ENCODE data around the gene SSX2IP. TPM values are rescaled to one million over a fixed set of nuclear protein-coding genes. Genes with fewer than 3 reads are reported as not detected.
A peak's percentile ranks its signal among the peaks of the same experiment; 100 is the strongest.

The SSX2IP gene, protein sequence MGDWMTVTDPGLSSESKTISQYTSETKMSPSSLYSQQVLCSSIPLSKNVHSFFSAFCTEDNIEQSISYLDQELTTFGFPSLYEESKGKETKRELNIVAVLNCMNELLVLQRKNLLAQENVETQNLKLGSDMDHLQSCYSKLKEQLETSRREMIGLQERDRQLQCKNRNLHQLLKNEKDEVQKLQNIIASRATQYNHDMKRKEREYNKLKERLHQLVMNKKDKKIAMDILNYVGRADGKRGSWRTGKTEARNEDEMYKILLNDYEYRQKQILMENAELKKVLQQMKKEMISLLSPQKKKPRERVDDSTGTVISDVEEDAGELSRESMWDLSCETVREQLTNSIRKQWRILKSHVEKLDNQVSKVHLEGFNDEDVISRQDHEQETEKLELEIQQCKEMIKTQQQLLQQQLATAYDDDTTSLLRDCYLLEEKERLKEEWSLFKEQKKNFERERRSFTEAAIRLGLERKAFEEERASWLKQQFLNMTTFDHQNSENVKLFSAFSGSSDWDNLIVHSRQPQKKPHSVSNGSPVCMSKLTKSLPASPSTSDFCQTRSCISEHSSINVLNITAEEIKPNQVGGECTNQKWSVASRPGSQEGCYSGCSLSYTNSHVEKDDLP
- total RNA-seq = 10 to 100 TPM; 16.6 to 21.8 TPM
- 18.8 TPM for polyA plus RNA-seq (2013, experiment 1 of 2)
- polyA plus RNA-seq (2013, experiment 2 of 2) = 19.6 TPM
- long read RNA-seq, experiment 1, partial matches to known transcripts = 2 of 9 reads
- long read RNA-seq, experiment 1, other reads (novel, unspliced or antisense) = 7 of 9 reads
- long read RNA-seq, experiment 2, full-length matches to known transcripts = 31 of 72 reads
- long read RNA-seq, experiment 2, partial matches to known transcripts = 3 of 72 reads
- long read RNA-seq, experiment 2, other reads (novel, unspliced or antisense) = 38 of 72 reads
- long read RNA-seq, experiment 3, full-length matches to known transcripts = 23 of 43 reads
- long read RNA-seq, experiment 3, partial matches to known transcripts = 0 of 43 reads
- long read RNA-seq, experiment 3, other reads (novel, unspliced or antisense) = 20 of 43 reads
- long read RNA-seq, experiment 4, partial matches to known transcripts = 0 of 2 reads
- long read RNA-seq, experiment 4, other reads (novel, unspliced or antisense) = 2 of 2 reads

DNA sequence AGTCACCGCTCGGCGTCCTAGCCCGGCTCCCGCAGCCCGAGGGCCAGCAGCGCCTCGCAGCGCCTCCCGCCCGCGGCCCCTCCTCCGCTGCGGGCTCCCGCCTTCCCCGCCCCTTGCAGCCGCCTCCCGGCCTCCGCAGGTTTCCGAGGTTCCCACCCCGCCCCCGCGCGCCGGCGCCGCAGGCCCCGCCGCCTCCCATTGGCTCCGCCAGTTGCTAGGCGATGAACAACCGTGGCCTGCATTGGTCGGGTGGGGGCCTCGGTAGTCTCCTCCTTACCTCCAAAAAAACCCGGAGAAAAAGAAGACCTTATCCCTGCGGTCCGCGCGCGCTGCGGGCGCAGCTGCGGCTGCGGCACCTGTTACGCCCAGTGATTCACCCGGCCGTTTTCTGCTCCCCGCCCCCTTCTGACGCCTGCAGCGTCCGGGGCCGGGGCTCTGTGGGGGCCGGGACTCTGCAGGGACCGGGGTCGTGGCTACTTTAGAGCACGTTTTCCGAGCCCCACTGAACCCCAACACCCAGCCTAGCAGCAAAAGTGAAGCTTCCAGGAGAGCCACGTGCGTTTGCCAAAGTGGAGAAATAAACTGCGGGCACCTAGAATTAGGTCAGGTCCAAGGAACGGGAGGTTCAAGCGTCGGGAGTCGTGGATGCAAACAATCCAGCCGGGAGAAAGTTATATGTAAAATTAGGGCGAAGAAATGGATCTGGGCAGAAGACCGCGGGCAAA lies at the start of gene SSX2IP:
Gene SSX2IP, minus strand, starts transcription at position 65 of the 725 bp plus-strand sequence. CDS start 19,242 bp downstream, outside the sequence.
- peaks cover 35% of the 10 kb centered on the region for H3K4me1 Mint-ChIP-seq
- peak within 1 kb of the TSS; percentile 63 for H3K4me3 Mint-ChIP-seq
- peak within 1 kb of the TSS; percentile 77 for H3K27ac Mint-ChIP-seq
- Histone ChIP-seq H3K4me1 (ENCODE audit: control insufficient read depth, insufficient read depth, low read length) (peaks cover 2% of the 10 kb centered on the region), H3K36me3 (ENCODE audit: control insufficient read depth, insufficient read depth, low read length) (no peaks in the 10 kb centered on the region), H3K9ac (ENCODE audit: extremely low read depth, low read length, poor library complexity, severe bottlenecking) (peak within 1 kb of the TSS; percentile 68), H3K27me3 (ENCODE audit: control insufficient read depth, insufficient read depth, low read length, poor library complexity, severe bottlenecking) (peaks cover 16% of the 10 kb centered on the region), H3K9me3 (ENCODE audit: control insufficient read depth, low read length) (no peaks in the 10 kb centered on the region), H3K27ac (ENCODE audit: low read depth, low read length) (peak within 1 kb of the TSS; percentile 85), H3K4me3 (ENCODE audit: low read length) (peak within 1 kb of the TSS; percentile 91)
- DNase-seq = peak; percentile 99
- no peaks in the 10 kb centered on the region for H3K36me3 Mint-ChIP-seq (ENCODE audit: low read depth)
- peaks cover 35% of the 10 kb centered on the region for H3K27me3 Mint-ChIP-seq (ENCODE audit: insufficient read depth)
- no peaks in the 10 kb centered on the region for H3K9me3 Mint-ChIP-seq
- TF ChIP-seq, protein P1, sequence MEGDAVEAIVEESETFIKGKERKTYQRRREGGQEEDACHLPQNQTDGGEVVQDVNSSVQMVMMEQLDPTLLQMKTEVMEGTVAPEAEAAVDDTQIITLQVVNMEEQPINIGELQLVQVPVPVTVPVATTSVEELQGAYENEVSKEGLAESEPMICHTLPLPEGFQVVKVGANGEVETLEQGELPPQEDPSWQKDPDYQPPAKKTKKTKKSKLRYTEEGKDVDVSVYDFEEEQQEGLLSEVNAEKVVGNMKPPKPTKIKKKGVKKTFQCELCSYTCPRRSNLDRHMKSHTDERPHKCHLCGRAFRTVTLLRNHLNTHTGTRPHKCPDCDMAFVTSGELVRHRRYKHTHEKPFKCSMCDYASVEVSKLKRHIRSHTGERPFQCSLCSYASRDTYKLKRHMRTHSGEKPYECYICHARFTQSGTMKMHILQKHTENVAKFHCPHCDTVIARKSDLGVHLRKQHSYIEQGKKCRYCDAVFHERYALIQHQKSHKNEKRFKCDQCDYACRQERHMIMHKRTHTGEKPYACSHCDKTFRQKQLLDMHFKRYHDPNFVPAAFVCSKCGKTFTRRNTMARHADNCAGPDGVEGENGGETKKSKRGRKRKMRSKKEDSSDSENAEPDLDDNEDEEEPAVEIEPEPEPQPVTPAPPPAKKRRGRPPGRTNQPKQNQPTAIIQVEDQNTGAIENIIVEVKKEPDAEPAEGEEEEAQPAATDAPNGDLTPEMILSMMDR (conservative IDR thresholded peaks at IDR 0.05) = no peak
- WGBS, 2 experiments (ENCODE audit: insufficient coverage in 1 of 2, insufficient read length in 1 of 2) = 0 to 1% methylated on average over 13 to 68 of the region's 68 CpGs

DNA sequence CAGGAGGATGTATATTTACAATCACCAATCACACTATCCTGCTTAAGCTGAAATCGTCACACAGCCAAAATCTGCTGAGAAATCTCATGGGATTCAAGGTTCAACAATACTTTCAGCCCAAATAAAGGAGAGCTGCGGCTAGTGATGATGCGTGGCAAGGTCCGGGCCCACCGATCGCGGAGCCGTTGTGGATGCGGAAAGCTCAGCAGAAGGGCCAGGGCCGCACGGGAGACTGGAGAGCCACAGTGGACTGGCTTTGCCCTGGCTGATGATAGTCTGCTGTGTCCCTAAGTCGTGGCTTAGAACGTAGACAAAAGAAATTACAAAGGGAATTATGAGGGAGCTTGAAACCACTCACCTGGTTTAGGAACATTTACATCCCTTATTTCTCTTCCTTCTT lies 48.0 kb upstream of the SSX2IP start:
- WGBS, 2 experiments (ENCODE audit: insufficient coverage in 1 of 2, insufficient read length in 1 of 2) = 93 to 96% methylated on average over 11 to 13 of the region's 13 CpGs
- peaks cover 13% of the 10 kb centered on the region for H3K4me1 ChIP-seq (ENCODE audit: control insufficient read depth, insufficient read depth, low read length)
- H3K27ac ChIP-seq (ENCODE audit: low read depth, low read length) = no peak overlapping the region
- DNase-seq = no peak
- no peak overlapping the region for H3K27ac Mint-ChIP-seq
- no peak overlapping the region for H3K4me3 Mint-ChIP-seq
- H3K27me3 Mint-ChIP-seq (ENCODE audit: insufficient read depth) = peaks cover 17% of the 10 kb centered on the region
- H3K9me3 ChIP-seq (ENCODE audit: control insufficient read depth, low read length) = no peaks in the 10 kb centered on the region
- H3K27me3 ChIP-seq (ENCODE audit: control insufficient read depth, insufficient read depth, low read length, poor library complexity, severe bottlenecking) = no peaks in the 10 kb centered on the region
- peak overlapping the region; percentile 30 for H3K4me3 ChIP-seq (ENCODE audit: low read length)
- no peak overlapping the region for H3K9ac ChIP-seq (ENCODE audit: extremely low read depth, low read length, poor library complexity, severe bottlenecking)
- no peaks in the 10 kb centered on the region for H3K9me3 Mint-ChIP-seq
- H3K36me3 ChIP-seq (ENCODE audit: control insufficient read depth, insufficient read depth, low read length) = no peaks in the 10 kb centered on the region
- peaks cover 15% of the 10 kb centered on the region for H3K4me1 Mint-ChIP-seq
- H3K36me3 Mint-ChIP-seq (ENCODE audit: low read depth) = no peaks in the 10 kb centered on the region
- TF ChIP-seq, protein P1 (conservative IDR thresholded peaks at IDR 0.05) = no peak
